Body of pancreas (tissue), 4 donors: ENCODE measurements around the gene PNMA6F. TPM values are rescaled to one million over a fixed set of nuclear protein-coding genes. Genes with fewer than 3 reads are reported as not detected.

Experiments used
- ATAC-seq: fragments of 150-250 bp; one replicate; pipeline ENCODE4 v1.9.1; 2016
- DNase-seq, 4 donors: peaks; one replicate each; pipeline ENCODE4 v3.0.0-alpha.2; 2019
- H3K27ac ChIP-seq, 4 donors: fragments of 200-600 bp; sonication (generic); 1 replicate in 3 of 4; 2 replicates in 1 of 4; pipeline versions ENCODE4 v1.5.1 to v1.6.1; 2016 to 2019; ENCODE audit warnings: mild to moderate bottlenecking in 1 of 4, mixed read lengths in 1 of 4, moderate library complexity in 1 of 4
- H3K27me3 ChIP-seq, 2 donors: fragments of 200-600 bp; sonication (generic); one replicate each; pipeline ENCODE4 v1.6.0; 2016; ENCODE audit warnings: mild to moderate bottlenecking in 1 of 2
- H3K36me3 ChIP-seq, 2 donors: fragments of 200-600 bp; sonication (generic); replicated peaks in 1 of 2; 2 replicates each; pipeline ENCODE4 v1.5.1; 2016; ENCODE audit warnings: low read depth in 2 of 2; ENCODE audit not compliant: insufficient read depth in 1 of 2
- H3K4me1 ChIP-seq: fragments of 200-600 bp; sonication (generic); one replicate; pipeline ENCODE4 v1.6.0; 2016
- H3K4me3 ChIP-seq, 2 donors: fragments of 200-600 bp; sonication (generic); 1 replicate in 1 of 2; 2 replicates in 1 of 2; pipeline ENCODE4 v1.5.1; 2016 to 2019
- H3K9me3 ChIP-seq, 3 donors: fragments of 200-600 bp; sonication (generic); 1 replicate in 2 of 3; 2 replicates in 1 of 3; pipeline ENCODE4 v1.5.1; 2016
- CTCF ChIP-seq, 7 experiments: fragments of 450-650 bp in 4 of 7; fragments of 200-600 bp in 3 of 7; sonication (generic) in 3 of 7; IDR thresholded peaks; one replicate each; pipeline ENCODE4 v1.5.1; 2016 to 2019; ENCODE audit warnings: antibody characterized with exemption in 7 of 7
- POLR2A ChIP-seq, 3 donors: fragments of 450-650 bp; IDR thresholded peaks; one replicate each; pipeline ENCODE4 v1.6.1; 2016; ENCODE audit warnings: antibody characterized with exemption in 3 of 3, mild to moderate bottlenecking in 2 of 3
- WGBS, 2 donors: methylation state at CpG; one replicate each; pipeline ENCODE4 v1.1.5; 2017; 5-methylcytosine and 5-hydroxymethylcytosine counted together
- intact Hi-C: fragments of 100-400 bp; cut with DNase I; formaldehyde crosslinking; loops from one replicate; pipeline ENCODE4 v1.15.1; 2023
- total RNA-seq, 2 donors: library from RNA; depleted of rRNA; stranded (reverse); fragments of >200 nt; gene quantifications; one replicate each; pipeline ENCODE4 v1.1.0, GENCODE V29; 2016

Gene PNMA6F
- total RNA-seq, 2 donors from 2014 or later, result not detected

- DNase-seq (no peak), ATAC-seq (no peak)
- Histone ChIP-seq H3K4me1 (no peaks in the 10 kb centered on the region), H3K4me3 (no peak overlapping the region), H3K9me3 (no peaks in the 10 kb centered on the region), H3K36me3 (no peaks in the 10 kb centered on the region), H3K27me3 (no peaks in the 10 kb centered on the region), H3K27ac (no peak overlapping the region)
- intact Hi-C loops, result no loop called here
- TF ChIP-seq CTCF (IDR thresholded peaks at IDR 0.05), result no peak
- 85 to 90% methylated on average over 5 to 7 of the region's 8 CpGs for WGBS, 2 donors
Measured at GRCh38 chrX:153351981-153352380, 30.4 kb upstream of the PNMA6F start.

DNA sequence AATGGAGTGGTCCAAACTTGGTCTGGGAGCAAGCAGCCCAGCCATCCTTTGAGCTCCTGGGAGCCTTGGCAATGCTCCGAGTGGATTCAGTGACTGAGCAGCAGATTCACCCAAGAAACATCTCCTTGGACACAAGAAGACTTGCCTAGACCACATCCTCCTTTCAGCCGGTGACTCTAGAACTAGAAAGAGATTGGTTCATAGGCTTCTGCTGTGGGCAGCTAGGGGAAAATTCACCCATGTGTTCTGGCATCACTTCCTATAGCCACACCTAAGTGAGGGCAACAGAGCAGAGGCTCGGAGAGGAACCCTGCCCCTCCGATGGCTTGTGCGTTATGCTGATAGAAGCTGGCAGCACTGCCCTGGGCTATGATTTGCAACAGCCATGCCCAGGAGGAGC, 28.4 kb upstream of the PNMA6F start:
- intact Hi-C loops, result no loop called here
- no peaks in the 10 kb centered on the region for H3K9me3 ChIP-seq
- WGBS, 2 donors, result 87% methylated on average over 3 of the region's 5 CpGs; no CpG with 5 or more reads in 1 of the 2 donors
- no peak overlapping the region for H3K27ac ChIP-seq
- no peaks in the 10 kb centered on the region for H3K36me3 ChIP-seq
- no peaks in the 10 kb centered on the region for H3K4me1 ChIP-seq
- no peak overlapping the region for H3K4me3 ChIP-seq
- H3K27me3 ChIP-seq, result no peaks in the 10 kb centered on the region
- DNase-seq, result no peak
- no peak for ATAC-seq
- TF ChIP-seq POLR2A (IDR thresholded peaks at IDR 0.05) (no peak), CTCF (IDR thresholded peaks at IDR 0.05) (no peak)

DNA sequence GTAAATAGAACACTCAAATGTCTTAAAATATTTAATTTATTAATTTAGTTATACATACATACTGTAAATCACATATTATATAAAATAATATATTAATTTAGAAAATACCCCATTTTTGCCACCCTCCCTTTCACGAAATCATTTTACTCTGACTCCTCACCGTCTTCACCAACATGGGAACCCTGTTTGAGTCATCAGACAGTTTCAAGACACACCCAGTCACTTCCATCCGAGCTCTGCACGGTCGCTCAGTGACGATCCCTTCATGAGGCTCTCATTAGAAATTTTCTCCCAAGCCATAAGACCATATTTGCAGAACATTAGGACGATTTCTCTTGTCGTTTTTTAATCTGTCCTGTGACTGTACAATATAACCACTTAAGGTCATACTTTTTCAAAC, 26.9 kb upstream of the PNMA6F start:
- TF ChIP-seq POLR2A (IDR thresholded peaks at IDR 0.05) (no peak), CTCF (IDR thresholded peaks at IDR 0.05) (no peak)
- intact Hi-C loops, result no loop called here
- 83 to 94% methylated on average over 8 of the region's 8 CpGs for WGBS, 2 donors
- no peaks in the 10 kb centered on the region for H3K27me3 ChIP-seq
- H3K4me1 ChIP-seq, result no peaks in the 10 kb centered on the region
- no peak overlapping the region for H3K27ac ChIP-seq
- H3K9me3 ChIP-seq, result no peaks in the 10 kb centered on the region
- no peak overlapping the region for H3K4me3 ChIP-seq
- DNase-seq, result no peak
- H3K36me3 ChIP-seq, result no peaks in the 10 kb centered on the region
- ATAC-seq, result no peak

DNA sequence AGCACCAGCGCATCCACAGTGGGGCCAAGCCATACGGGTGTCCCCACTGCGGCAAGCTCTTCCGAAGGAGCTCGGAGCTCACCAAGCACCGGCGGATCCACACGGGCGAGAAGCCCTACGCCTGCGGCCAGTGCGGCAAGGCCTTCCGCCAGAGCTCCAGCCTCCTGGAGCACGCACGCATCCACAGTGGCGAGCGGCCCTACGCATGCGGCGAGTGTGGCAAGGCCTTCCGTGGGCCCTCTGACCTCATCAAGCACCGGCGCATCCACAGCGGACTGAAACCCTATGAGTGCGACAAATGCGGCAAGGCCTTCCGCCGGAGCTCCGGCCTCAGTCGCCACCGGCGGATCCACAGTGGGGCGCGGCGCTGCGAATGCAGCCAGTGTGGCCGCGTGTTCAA, 26.0 kb upstream of the PNMA6F start:
- no peaks in the 10 kb centered on the region for H3K27me3 ChIP-seq
- H3K36me3 ChIP-seq, result no peaks in the 10 kb centered on the region
- no peaks in the 10 kb centered on the region for H3K9me3 ChIP-seq
- WGBS, 2 donors, result 98 to 100% methylated on average over 4 to 10 of the region's 38 CpGs
- ATAC-seq (no peak), DNase-seq (no peak)
- H3K4me1 ChIP-seq, result no peaks in the 10 kb centered on the region
- no peak overlapping the region for H3K4me3 ChIP-seq
- TF ChIP-seq POLR2A (IDR thresholded peaks at IDR 0.05) (no peak), CTCF (IDR thresholded peaks at IDR 0.05) (no peak)
- intact Hi-C loops, result no loop called here
- H3K27ac ChIP-seq, result no peak overlapping the region

GRCh38 chrX:153343674-153344073, 22.1 kb upstream of the PNMA6F start:
- TF ChIP-seq POLR2A (IDR thresholded peaks at IDR 0.05) (no peak), CTCF (IDR thresholded peaks at IDR 0.05) (no peak)
- Histone ChIP-seq H3K9me3 (no peaks in the 10 kb centered on the region), H3K27ac (no peak overlapping the region), H3K27me3 (no peaks in the 10 kb centered on the region), H3K4me3 (no peak overlapping the region), H3K36me3 (no peaks in the 10 kb centered on the region), H3K4me1 (no peaks in the 10 kb centered on the region)
- WGBS, 2 donors, result 78 to 83% methylated on average over 2 of the region's 2 CpGs
- DNase-seq (no peak), ATAC-seq (no peak)
- intact Hi-C loops, result no loop called here
